ENCODE results near the gene CDKN1B.

Gene CDKN1B

GRCh38 chr12:12716793-12717585 is at the start of gene CDKN1B:
TSS of gene CDKN1B (plus strand) at chr12:12717368. CDS start at chr12:12717840, 472 bp downstream.
- peak; percentile 95 to 97 (median 96) for DNase-seq

GRCh38 chr12:12668005-12668404 is 49.2 kb upstream of the CDKN1B start:
- DNase-seq = no peak

GRCh38 chr12:12669020-12669419 is 48.1 kb upstream of the CDKN1B start:
- no peak for DNase-seq

- no peak for DNase-seq
Measured at GRCh38 chr12:12671850-12672660, 45.1 kb upstream of the CDKN1B start.

GRCh38 chr12:12673296-12673695 is 43.9 kb upstream of the CDKN1B start:
- no peak for DNase-seq

GRCh38 chr12:12676605-12677004 is 40.6 kb upstream of the CDKN1B start:
- DNase-seq = peak in 1 of 3 experiments; percentile 51

GRCh38 chr12:12681061-12681765 is 36.0 kb upstream of the CDKN1B start:
- peak in 2 of 3 experiments; percentile 67 to 84 for DNase-seq

GRCh38 chr12:12682284-12682683 is 34.9 kb upstream of the CDKN1B start:
- no peak for DNase-seq

GRCh38 chr12:12683136-12683697 is 34.0 kb upstream of the CDKN1B start:
- no peak for DNase-seq

GRCh38 chr12:12683725-12684124 is 33.4 kb upstream of the CDKN1B start:
- DNase-seq = peak in 2 of 3 experiments; percentile 40 to 57

- DNase-seq = peak; percentile 65 to 93 (median 88)
Measured at GRCh38 chr12:12684375-12685106, 32.6 kb upstream of the CDKN1B start.

GRCh38 chr12:12685305-12685704 is 31.9 kb upstream of the CDKN1B start:
- DNase-seq = peak; percentile 48 to 92 (median 83)

- DNase-seq = no peak
Measured at GRCh38 chr12:12686472-12686871, 30.7 kb upstream of the CDKN1B start.

- DNase-seq = no peak
Measured at GRCh38 chr12:12686925-12687324, 30.2 kb upstream of the CDKN1B start.

GRCh38 chr12:12689647-12690300 is 27.4 kb upstream of the CDKN1B start:
- no peak for DNase-seq

GRCh38 chr12:12691549-12691948 is 25.6 kb upstream of the CDKN1B start:
- DNase-seq = no peak

GRCh38 chr12:12693111-12693671 is 24.0 kb upstream of the CDKN1B start:
- no peak for DNase-seq

GRCh38 chr12:12696562-12697383 is 20.4 kb upstream of the CDKN1B start:
- peak; percentile 88 to 96 (median 91) for DNase-seq

GRCh38 chr12:12699345-12699744 is 17.8 kb upstream of the CDKN1B start:
- DNase-seq = no peak

GRCh38 chr12:12700254-12700653 is 16.9 kb upstream of the CDKN1B start:
- no peak for DNase-seq
